ENCODE results near the gene MGMT. TPM values are rescaled to one million over a fixed set of nuclear protein-coding genes. Genes with fewer than 3 reads are reported as not detected.

Gene MGMT
- total and polyA plus RNA-seq, 9 of the 15 experiments (the other 6 are each of a cell fraction or from before 2014, with no cell fraction given) = 0.03 to 0.29 (median 0.11) TPM; not detected in 4

- TF ChIP-seq, protein P1, sequence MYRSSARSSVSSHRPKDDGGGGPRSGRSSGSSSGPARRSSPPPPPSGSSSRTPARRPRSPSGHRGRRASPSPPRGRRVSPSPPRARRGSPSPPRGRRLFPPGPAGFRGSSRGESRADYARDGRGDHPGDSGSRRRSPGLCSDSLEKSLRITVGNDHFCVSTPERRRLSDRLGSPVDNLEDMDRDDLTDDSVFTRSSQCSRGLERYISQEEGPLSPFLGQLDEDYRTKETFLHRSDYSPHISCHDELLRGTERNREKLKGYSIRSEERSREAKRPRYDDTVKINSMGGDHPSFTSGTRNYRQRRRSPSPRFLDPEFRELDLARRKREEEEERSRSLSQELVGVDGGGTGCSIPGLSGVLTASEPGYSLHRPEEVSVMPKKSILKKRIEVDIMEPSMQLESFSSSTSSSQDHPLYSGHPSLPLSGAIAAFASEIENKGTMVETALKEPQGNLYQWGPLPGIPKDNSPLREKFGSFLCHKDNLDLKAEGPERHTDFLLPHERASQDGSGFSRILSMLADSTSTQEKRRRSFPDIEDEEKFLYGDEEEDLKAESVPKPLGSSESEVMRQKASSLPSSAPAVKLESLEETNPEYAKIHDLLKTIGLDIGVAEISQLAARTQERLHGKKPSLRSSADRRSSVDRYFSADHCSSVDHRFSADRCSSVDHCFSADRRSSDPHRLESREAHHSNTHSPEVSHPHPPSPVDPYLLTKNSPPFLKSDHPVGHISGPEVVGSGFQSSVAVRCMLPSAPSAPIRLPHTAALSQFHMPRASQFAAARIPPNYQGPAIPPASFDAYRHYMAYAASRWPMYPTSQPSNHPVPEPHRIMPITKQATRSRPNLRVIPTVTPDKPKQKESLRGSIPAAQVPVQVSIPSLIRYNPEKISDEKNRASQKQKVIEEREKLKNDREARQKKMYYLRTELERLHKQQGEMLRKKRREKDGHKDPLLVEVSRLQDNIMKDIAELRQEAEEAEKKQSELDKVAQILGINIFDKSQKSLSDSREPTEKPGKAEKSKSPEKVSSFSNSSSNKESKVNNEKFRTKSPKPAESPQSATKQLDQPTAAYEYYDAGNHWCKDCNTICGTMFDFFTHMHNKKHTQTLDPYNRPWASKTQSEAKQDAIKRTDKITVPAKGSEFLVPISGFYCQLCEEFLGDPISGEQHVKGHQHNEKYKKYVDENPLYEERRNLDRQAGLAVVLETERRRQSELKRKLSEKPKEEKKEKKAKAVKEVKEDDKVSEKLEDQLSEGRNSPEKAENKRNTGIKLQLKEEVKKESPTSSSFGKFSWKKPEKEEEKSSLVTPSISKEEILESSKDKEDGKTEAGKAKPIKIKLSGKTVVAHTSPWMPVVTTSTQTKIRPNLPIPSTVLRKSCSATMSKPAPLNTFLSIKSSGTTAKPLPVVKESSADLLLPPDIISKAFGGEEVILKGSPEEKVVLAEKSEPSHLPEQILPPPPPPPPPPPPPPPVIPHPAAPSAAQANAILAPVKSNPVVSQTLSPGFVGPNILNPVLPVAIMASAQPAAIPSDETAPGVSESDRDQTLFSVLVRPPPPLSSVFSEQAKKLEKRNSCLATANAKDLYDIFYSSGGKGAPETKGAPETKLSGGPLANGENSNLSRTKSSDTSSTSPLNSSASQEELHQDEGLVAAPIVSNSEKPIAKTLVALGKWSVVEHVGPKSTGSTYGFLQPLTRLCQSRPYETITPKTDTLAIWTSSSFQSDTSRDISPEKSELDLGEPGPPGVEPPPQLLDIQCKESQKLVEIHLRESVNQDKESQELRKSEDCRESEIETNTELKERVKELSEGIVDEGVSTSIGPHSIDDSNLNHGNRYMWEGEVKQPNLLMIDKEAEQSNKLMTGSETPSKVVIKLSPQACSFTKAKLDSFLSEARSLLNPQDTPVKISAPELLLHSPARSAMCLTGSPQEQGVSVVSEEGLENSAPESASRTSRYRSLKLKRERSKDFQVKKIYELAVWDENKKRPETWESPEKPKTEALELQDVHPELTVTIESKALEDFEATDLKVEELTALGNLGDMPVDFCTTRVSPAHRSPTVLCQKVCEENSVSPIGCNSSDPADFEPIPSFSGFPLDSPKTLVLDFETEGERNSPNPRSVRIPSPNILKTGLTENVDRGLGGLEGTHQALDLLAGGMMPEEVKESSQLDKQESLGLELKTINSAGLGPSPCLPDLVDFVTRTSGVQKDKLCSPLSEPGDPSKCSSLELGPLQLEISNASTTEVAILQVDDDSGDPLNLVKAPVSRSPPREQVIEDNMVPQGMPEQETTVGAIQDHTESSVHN (IDR thresholded peaks at IDR 0.05; ENCODE audit: borderline replicate concordance in 1 of 2, low read depth in 1 of 2) = no peak
- TF ChIP-seq TRIM24 (IDR thresholded peaks at IDR 0.05) (no peak), CLOCK (CRISPR knock-in tag; IDR thresholded peaks at IDR 0.05; ENCODE audit: borderline replicate concordance) (no peak), ZBTB40 (IDR thresholded peaks at IDR 0.05) (no peak), ZBTB40 (CRISPR knock-in tag; IDR thresholded peaks at IDR 0.05) (no peak), MCM7 (IDR thresholded peaks at IDR 0.05) (no peak)
Observed at GRCh38 chr10:129647590-129647989, 180.5 kb downstream of the MGMT start (continued).

Data from K562 (cell line).